Smooth muscle cell of bladder (primary cell): Measurements from ENCODE around the gene URGCP. TPM values are rescaled to one million over a fixed set of nuclear protein-coding genes. Genes with fewer than 3 reads are reported as not detected.

Source experiments
- total RNA-seq: library from RNA; depleted of rRNA; stranded (reverse); fragments of >200 nt; gene quantifications from 2 replicates; pipeline ENCODE4 v1.2.3, GENCODE V29; 2014

The URGCP gene, protein sequence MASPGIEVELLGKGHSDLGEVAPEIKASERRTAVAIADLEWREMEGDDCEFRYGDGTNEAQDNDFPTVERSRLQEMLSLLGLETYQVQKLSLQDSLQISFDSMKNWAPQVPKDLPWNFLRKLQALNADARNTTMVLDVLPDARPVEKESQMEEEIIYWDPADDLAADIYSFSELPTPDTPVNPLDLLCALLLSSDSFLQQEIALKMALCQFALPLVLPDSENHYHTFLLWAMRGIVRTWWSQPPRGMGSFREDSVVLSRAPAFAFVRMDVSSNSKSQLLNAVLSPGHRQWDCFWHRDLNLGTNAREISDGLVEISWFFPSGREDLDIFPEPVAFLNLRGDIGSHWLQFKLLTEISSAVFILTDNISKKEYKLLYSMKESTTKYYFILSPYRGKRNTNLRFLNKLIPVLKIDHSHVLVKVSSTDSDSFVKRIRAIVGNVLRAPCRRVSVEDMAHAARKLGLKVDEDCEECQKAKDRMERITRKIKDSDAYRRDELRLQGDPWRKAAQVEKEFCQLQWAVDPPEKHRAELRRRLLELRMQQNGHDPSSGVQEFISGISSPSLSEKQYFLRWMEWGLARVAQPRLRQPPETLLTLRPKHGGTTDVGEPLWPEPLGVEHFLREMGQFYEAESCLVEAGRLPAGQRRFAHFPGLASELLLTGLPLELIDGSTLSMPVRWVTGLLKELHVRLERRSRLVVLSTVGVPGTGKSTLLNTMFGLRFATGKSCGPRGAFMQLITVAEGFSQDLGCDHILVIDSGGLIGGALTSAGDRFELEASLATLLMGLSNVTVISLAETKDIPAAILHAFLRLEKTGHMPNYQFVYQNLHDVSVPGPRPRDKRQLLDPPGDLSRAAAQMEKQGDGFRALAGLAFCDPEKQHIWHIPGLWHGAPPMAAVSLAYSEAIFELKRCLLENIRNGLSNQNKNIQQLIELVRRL
- 22.9 and 25.2 TPM in 2 replicates for total RNA-seq

DNA sequence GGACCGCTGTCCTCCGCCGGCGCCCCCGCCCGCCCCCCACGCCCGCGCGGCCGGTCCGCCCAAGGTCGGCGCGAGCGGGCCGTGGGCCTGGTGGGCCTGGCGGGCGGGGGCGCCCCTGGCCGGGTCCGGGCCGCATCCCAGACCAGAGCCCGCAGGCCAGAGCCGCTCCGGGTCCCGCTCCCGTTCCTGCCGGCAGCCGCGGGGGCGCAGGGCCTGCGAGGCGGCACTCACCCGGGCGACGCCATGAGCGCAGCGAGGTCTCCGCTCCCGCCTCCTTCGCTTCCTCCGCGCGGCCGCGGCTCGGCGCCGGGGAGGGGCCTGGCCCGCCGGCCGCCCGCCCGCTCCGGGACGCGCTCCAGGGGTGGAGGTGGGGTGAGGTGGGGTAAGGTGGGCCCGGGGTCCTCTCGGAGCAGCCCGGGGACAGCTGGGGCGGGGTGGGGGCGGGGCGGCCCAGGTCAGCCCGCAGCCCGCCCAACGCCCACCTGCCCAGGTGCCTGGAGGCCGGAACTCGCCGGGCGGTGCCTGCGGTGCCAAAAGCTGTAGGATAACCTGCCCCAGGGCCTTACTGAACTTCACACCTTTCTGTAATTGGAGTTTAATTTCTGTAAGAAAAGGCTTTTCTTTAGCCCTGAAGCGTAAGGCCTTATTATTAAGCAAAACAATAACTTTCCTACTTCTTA is at the start of gene URGCP:
URGCP (minus strand) TSS at position 266 of the 680 bp plus-strand sequence; CDS start at position 245, 21 bp downstream.

DNA sequence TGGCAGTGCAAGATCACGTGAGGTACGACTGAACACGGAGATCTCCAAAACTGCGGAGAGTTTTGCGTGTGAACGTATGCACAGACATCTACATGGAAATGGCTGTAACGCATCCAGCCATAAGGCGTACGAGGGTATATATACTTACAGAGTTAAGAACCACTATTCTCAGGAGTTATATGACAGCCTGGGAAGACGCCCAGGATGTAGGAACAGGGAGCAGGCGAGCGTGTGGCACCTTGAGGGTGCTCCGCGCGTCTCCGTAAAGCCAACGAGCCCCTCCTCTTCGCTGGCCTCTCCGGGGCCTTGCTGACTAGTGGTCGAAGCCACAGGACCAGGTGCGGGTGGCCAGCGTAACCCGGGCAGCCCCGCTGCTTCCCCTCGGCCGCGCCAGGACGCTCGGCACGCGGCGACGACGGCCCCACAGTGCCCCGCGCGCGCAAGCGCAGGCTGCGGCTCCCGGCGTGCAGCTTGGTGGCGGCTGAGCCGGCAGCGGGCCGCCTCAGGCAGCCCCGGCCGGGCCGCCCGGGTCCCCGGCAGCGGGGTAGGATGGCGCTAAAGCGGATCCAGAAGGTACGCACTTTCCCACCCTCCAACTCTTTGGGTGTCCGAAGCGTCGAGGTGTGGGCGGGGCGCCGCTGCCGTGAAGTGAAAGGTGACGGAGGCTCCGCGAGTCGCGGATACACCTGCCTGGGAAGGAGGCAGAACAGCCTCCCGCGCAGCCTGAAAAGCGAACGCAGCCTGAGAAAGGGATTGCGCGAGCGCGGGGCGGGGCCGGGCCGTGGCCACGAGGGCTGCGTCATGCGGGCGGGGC is 19.8 kb upstream of the URGCP start, which contains the start of gene UBE2D4:
UBE2D4 (plus strand) TSS at position 453 of the 814 bp plus-strand sequence; CDS start at position 550, 97 bp downstream.

DNA sequence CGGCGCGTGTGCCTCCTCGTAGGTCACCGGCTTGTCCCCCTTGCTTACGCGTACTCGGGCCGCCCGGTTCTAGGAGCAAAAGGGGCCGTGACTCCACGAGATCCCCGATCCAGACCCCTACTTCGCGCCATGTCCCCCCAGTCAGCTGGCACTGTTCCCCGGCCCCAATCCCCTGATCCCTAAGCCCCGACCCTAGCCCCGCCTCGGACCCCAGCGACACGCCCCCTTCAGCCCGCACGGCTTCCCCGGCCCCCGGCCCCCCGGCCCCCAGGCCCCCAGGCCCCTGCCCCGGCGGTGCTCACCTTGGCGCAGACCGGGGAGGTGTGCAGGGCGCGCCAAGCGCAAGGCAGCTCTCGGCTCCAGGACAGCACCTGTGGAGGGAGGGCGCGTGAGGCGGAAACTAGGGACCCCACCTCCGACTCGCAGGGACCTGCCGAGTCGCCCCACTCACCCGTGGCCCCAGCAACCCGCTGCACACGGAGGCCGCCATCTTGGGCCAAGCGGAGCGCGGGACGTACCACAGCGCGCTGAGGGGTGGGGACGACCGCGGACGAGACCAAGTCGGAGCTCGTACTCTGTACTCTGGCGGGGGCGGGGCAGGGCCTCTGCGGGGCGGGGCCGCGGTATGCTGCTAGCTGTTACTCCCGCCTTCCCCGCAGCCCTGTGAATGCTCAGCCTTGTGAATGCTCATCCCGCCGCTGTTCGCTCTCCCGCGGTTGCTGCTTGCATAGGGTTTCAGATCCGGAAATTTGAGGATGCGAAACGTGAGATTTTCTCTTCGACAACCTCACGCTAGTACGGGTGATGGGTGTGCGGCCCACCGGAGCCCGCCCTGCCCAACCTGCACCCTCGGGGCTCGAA is 37.2 kb downstream of the URGCP start, which contains the start of gene MRPS24:
MRPS24 (minus strand) TSS at position 512 of the 861 bp plus-strand sequence; CDS start at position 490, 22 bp downstream.

Other genes starting within 250 kb of the URGCP start
- 31.7 and 34.8 TPM in 2 replicates for gene COA1, start 177.1 kb downstream of the URGCP start, total RNA-seq
- gene BLVRA, start 147.9 kb downstream of the URGCP start, total RNA-seq, result 39.0 and 47.0 TPM in 2 replicates
- 97.3 and 98.0 TPM in 2 replicates for gene MRPS24, start 37.1 kb downstream of the URGCP start, total RNA-seq
- gene UBE2D4, start 19.8 kb upstream of the URGCP start, total RNA-seq, result 4.1 and 8.9 TPM in 2 replicates
- not detected in 2 replicates for gene SPDYE1, start 91.3 kb upstream of the URGCP start, total RNA-seq
- 114 and 122 TPM in 2 replicates for gene DBNL, start 138.1 kb upstream of the URGCP start, total RNA-seq
- 0.14 and 0.65 TPM in 2 replicates for gene PGAM2, start 159.0 kb upstream of the URGCP start, total RNA-seq
- 6.0 and 10.5 TPM in 2 replicates for gene POLM, start 175.9 kb upstream of the URGCP start, total RNA-seq
- gene AEBP1, start 197.7 kb upstream of the URGCP start, total RNA-seq, result 15.5 and 53.1 TPM in 2 replicates
- 79.6 and 94.9 TPM in 2 replicates for gene POLD2, start 217.0 kb upstream of the URGCP start, total RNA-seq
- gene MYL7, start 234.7 kb upstream of the URGCP start, total RNA-seq, result not detected in 2 replicates